Measurements from ENCODE around the gene SLC23A3.
A peak's percentile ranks its signal among the peaks of the same experiment; 100 is the strongest.

Gene SLC23A3

GRCh38 chr2:219169930-219170654, at the start of gene SLC23A3:
Gene SLC23A3 (minus strand): TSS chr2:219170029. CDS start chr2:219169984, 45 bp downstream.
- no peak for FAIRE-seq
- DNase-seq (ENCODE audit: insufficient read length, low spot score): no peak

GRCh38 chr2:219218732-219219701, 49.2 kb upstream of the SLC23A3 start, which contains the start of gene ABCB6:
Gene ABCB6 (minus strand): TSS chr2:219218958. CDS start chr2:219218673, 285 bp downstream.
- FAIRE-seq (peak; percentile 95), DNase-seq (ENCODE audit: insufficient read length, low spot score) (peak; percentile 95)

- DNase-seq (ENCODE audit: insufficient read length, low spot score) (no peak), FAIRE-seq (no peak)
Observed at GRCh38 chr2:219218217-219218731, 48.4 kb upstream of the SLC23A3 start.

- FAIRE-seq: no peak
- DNase-seq (ENCODE audit: insufficient read length, low spot score): no peak
Observed at GRCh38 chr2:219216535-219216915, 46.7 kb upstream of the SLC23A3 start.

- no peak for FAIRE-seq
- no peak for DNase-seq (ENCODE audit: insufficient read length, low spot score)
Observed at GRCh38 chr2:219215871-219216534, 46.2 kb upstream of the SLC23A3 start.

- FAIRE-seq (no peak), DNase-seq (ENCODE audit: insufficient read length, low spot score) (no peak)
Observed at GRCh38 chr2:219214786-219215185, 45.0 kb upstream of the SLC23A3 start.

GRCh38 chr2:219214141-219214540, 44.3 kb upstream of the SLC23A3 start:
- FAIRE-seq: no peak

GRCh38 chr2:219213486-219214071, 43.8 kb upstream of the SLC23A3 start:
- FAIRE-seq (no peak), DNase-seq (ENCODE audit: insufficient read length, low spot score) (no peak)

More at GRCh38 chr2:219214141-219214540, 44.3 kb upstream of the SLC23A3 start:
- no peak for DNase-seq (ENCODE audit: insufficient read length, low spot score)

- DNase-seq (ENCODE audit: insufficient read length, low spot score) (no peak), FAIRE-seq (no peak)
Observed at GRCh38 chr2:219213026-219213415, 43.2 kb upstream of the SLC23A3 start.

GRCh38 chr2:219210886-219211362, 41.1 kb upstream of the SLC23A3 start:
- DNase-seq (ENCODE audit: insufficient read length, low spot score): no peak
- no peak for FAIRE-seq

- DNase-seq (ENCODE audit: insufficient read length, low spot score) (no peak), FAIRE-seq (no peak)
Observed at GRCh38 chr2:219210196-219210885, 40.5 kb upstream of the SLC23A3 start.

- FAIRE-seq (no peak), DNase-seq (ENCODE audit: insufficient read length, low spot score) (no peak)
Observed at GRCh38 chr2:219209236-219210195, 39.7 kb upstream of the SLC23A3 start.

- no peak for FAIRE-seq
- DNase-seq (ENCODE audit: insufficient read length, low spot score): no peak
Observed at GRCh38 chr2:219207884-219208740, 38.3 kb upstream of the SLC23A3 start.

GRCh38 chr2:219207134-219207883, 37.5 kb upstream of the SLC23A3 start:
- FAIRE-seq: no peak

GRCh38 chr2:219206328-219207133, 36.7 kb upstream of the SLC23A3 start, which contains the start of gene ZFAND2B:
Gene ZFAND2B (plus strand): TSS chr2:219206782. CDS start chr2:219206988, 206 bp downstream.
- FAIRE-seq (no peak), DNase-seq (ENCODE audit: insufficient read length, low spot score) (peak; percentile 97)

More at GRCh38 chr2:219207134-219207883, 37.5 kb upstream of the SLC23A3 start:
- DNase-seq (ENCODE audit: insufficient read length, low spot score): no peak

- FAIRE-seq (peak; percentile 94), DNase-seq (ENCODE audit: insufficient read length, low spot score) (no peak)
Observed at GRCh38 chr2:219205981-219206327, 36.1 kb upstream of the SLC23A3 start.
